GM12878 (cell line): ENCODE results near the gene TAF10. TPM values are rescaled to one million over a fixed set of nuclear protein-coding genes. Genes with fewer than 3 reads are reported as not detected.

Experiments
- ATAC-seq: fragments of 200-7000 bp; cut with Tn5 transposase; 3 replicates; pipeline ENCODE4 v1.9.1; 2020; ENCODE audit warnings: mild to moderate bottlenecking, moderate library complexity
- BruUV-seq: library from RNA; stranded (reverse); fragments of 400-500 nt; replicated peaks from 2 replicates; lab custom pipeline; 2021; lab: Mats Ljungman, UMichigan
- CTCF ChIA-PET: fragments of 300-600 bp; sonication (Branson Sonifier 250); formaldehyde crosslinking; extraction: SDS; loops from one replicate; lab custom pipeline; 2021; ENCODE audit warnings: inconsistent platforms; lab: Yijun Ruan, JAX
- POLR2A ChIA-PET: fragments of 350-600 bp; formaldehyde crosslinking; extraction: SDS; loops from one replicate; lab custom pipeline; 2021; ENCODE audit warnings: inconsistent platforms; lab: Charles Lee
- RAD21 ChIA-PET: fragments of 300-600 bp; sonication (Branson Sonifier 250); formaldehyde crosslinking; loops from one replicate; lab custom pipeline; 2023; ENCODE audit warnings: antibody characterized with exemption; ENCODE audit not compliant: unreplicated experiment; lab: Charles Lee
- SMC1A ChIA-PET: fragments of 300-600 bp; sonication (Branson Sonifier 250); formaldehyde crosslinking; loops from one replicate; lab custom pipeline; 2023; ENCODE audit not compliant: unreplicated experiment, uncharacterized antibody; lab: Charles Lee
- DNase-seq: peaks from one replicate; pipeline ENCODE4 v3.0.0-alpha.2; 2011; ENCODE audit warnings: low read depth, low spot score
- FAIRE-seq: peaks from 3 replicates; lab custom pipeline; 2011; peaks lifted over from hg19 to GRCh38; lab: Jason Lieb, UNC
- H2AFZ ChIP-seq: 2 replicates; pipeline ENCODE4 v1.6.0; 2011; ENCODE audit warnings: low read depth, low read length, control low read depth; ENCODE audit not compliant: control insufficient read depth
- H3K27ac ChIP-seq: 2 replicates; pipeline ENCODE4 v1.5.1; 2011; ENCODE audit warnings: control low read depth; ENCODE audit not compliant: control insufficient read depth, insufficient read depth
- H3K27me3 ChIP-seq, 2 experiments: replicated peaks in 1 of 2; 2 replicates each; pipeline versions ENCODE4 v1.6.0 to v1.6.1; 2011; ENCODE audit warnings: low read length in 1 of 2; ENCODE audit not compliant: control insufficient read depth in 2 of 2, insufficient read depth in 2 of 2
- H3K36me3 ChIP-seq, 2 experiments: 2 replicates each; pipeline ENCODE4 v1.5.1; 2011; ENCODE audit warnings: low read length in 1 of 2; ENCODE audit not compliant: control insufficient read depth in 2 of 2, insufficient read depth in 2 of 2
- H3K4me1 ChIP-seq: 2 replicates; pipeline ENCODE4 v1.6.1; 2011; ENCODE audit warnings: mild to moderate bottlenecking, low read length, moderate library complexity, mixed read lengths; ENCODE audit not compliant: control insufficient read depth, insufficient read depth
- H3K4me2 ChIP-seq: 2 replicates; pipeline ENCODE4 v1.6.0; 2011; ENCODE audit warnings: control low read depth; ENCODE audit not compliant: control insufficient read depth, insufficient read depth
- H3K4me3 ChIP-seq: fragments of 200-600 bp; sonication (generic); 2 replicates; pipeline ENCODE4 v1.5.1; 2016
- H3K79me2 ChIP-seq: 2 replicates; pipeline ENCODE4 v1.6.0; 2011; ENCODE audit warnings: low read length; ENCODE audit not compliant: control insufficient read depth, insufficient read depth
- H3K9ac ChIP-seq: 2 replicates; pipeline ENCODE4 v1.8.0; 2011; ENCODE audit warnings: low read length, control low read depth, mixed read lengths; ENCODE audit not compliant: control insufficient read depth, insufficient read depth
- H3K9me3 ChIP-seq: replicated peaks from 3 replicates; pipeline ENCODE4 v1.5.1; 2011; ENCODE audit warnings: mild to moderate bottlenecking, low read length; ENCODE audit not compliant: control insufficient read depth, insufficient read depth
- H4K20me1 ChIP-seq: 2 replicates; pipeline ENCODE4 v1.6.0; 2011; ENCODE audit not compliant: control insufficient read depth, insufficient read depth
- BCLAF1 ChIP-seq: fragments of 450-650 bp; IDR thresholded peaks from 2 replicates; pipeline ENCODE4 v1.6.1; 2017; ENCODE audit warnings: antibody characterized with exemption, mild to moderate bottlenecking, moderate library complexity
- CBX5 ChIP-seq: sonication (generic); IDR thresholded peaks from 2 replicates; pipeline ENCODE4 v1.6.1; 2016; ENCODE audit warnings: low read depth, moderate library complexity, mild to moderate bottlenecking, inconsistent platforms
- CTCF ChIP-seq, 3 experiments: IDR thresholded peaks in 2 of 3; conservative IDR thresholded peaks in 1 of 3; 2 replicates each; pipeline ENCODE4 v1.5.1; 2011; ENCODE audit warnings: low read depth in 3 of 3, low read length in 3 of 3, mild to moderate bottlenecking in 3 of 3, control low read depth in 2 of 3, moderate library complexity in 2 of 3, inconsistent platforms in 1 of 3, mixed read lengths in 1 of 3; ENCODE audit not compliant: control insufficient read depth in 2 of 3, insufficient read depth in 1 of 3; ENCODE audit errors: extremely low read depth in 1 of 3
- FOS ChIP-seq: IDR thresholded peaks from 3 replicates; pipeline ENCODE4 v1.6.1; 2011; ENCODE audit warnings: borderline replicate concordance; ENCODE audit not compliant: insufficient read length; ENCODE audit errors: extremely low read depth
- JUND ChIP-seq: IDR thresholded peaks from 2 replicates; pipeline ENCODE4 v1.6.1; 2012; ENCODE audit warnings: low read depth, mild to moderate bottlenecking, low read length, improper control_type of control experiment, moderate library complexity
- KAT2A ChIP-seq: conservative IDR thresholded peaks from 2 replicates; pipeline ENCODE4 v1.6.1; 2011; ENCODE audit warnings: low read depth, low read length; ENCODE audit not compliant: control insufficient read depth
- MEF2A ChIP-seq: IDR thresholded peaks from 2 replicates; pipeline ENCODE4 v1.6.1; 2011; ENCODE audit warnings: low read depth, mild to moderate bottlenecking, low read length, moderate library complexity; ENCODE audit not compliant: insufficient read depth
- MXI1 ChIP-seq: fragments of 150-350 bp; IDR thresholded peaks from 2 replicates; pipeline ENCODE4 v1.6.1; 2011; ENCODE audit warnings: low read depth, mild to moderate bottlenecking, inconsistent platforms, low read length, improper control_type of control experiment
- SP1 ChIP-seq: IDR thresholded peaks from one replicate; pipeline ENCODE4 v1.6.1; 2011; ENCODE audit warnings: low read depth, low read length
- WGBS: methylation state at CpG from one replicate; pipeline ENCODE4 v1.1.6; 2016; ENCODE audit warnings: low lambda C conversion rate; ENCODE audit not compliant: insufficient replicate concordance, insufficient coverage; ENCODE audit errors: missing lambda C conversion rate; 5-methylcytosine and 5-hydroxymethylcytosine counted together
- in situ Hi-C: fragments of 300-500 bp; cut with MboI; formaldehyde crosslinking; loops from 9 replicates; pipeline ENCODE4 v1.14.3; 2018; ENCODE audit warnings: mixed read lengths
- intact Hi-C: fragments of 100-400 bp; cut with micrococcal nuclease; formaldehyde crosslinking; loops from one replicate; pipeline ENCODE4 v1.14.2; 2022; ENCODE audit not compliant: unreplicated experiment
- polyA plus RNA-seq, 11 experiments: library from polyadenylated mRNA; depleted of rRNA in 4 of 11; unstranded in 6 of 11; stranded (reverse) in 5 of 11; fragments of >200 nt; fragmentation: Nextera tagmentation in 4 of 11; fragmentation: Illumina TruSeq in 1 of 11; extraction: Ambion mirVana in 4 of 11; extraction: Trizol in 1 of 11; gene quantifications; 1 replicate in 1 of 11; 2 replicates in 10 of 11; pipeline versions ENCODE4 v1.2.1 to v1.2.3, GENCODE V29; 2011 to 2016; ENCODE audit warnings: inconsistent platforms in 2 of 11, missing spikeins in 2 of 11, low read depth in 1 of 11
- total RNA-seq, 4 experiments: library from RNA; depleted of rRNA in 3 of 4; stranded (reverse); fragments of >200 nt in 3 of 4; fragmentation: Illumina TruSeq in 1 of 4; extraction: Trizol in 1 of 4; gene quantifications; 2 replicates each; pipeline versions ENCODE4 v1.2.1 to v1.2.3, GENCODE V29; 2013 to 2021

Gene TAF10
- total and polyA plus RNA-seq, 10 of the 15 experiments (the other 5 are each of a cell fraction or from before 2014, with no cell fraction given), result 26.7 to 251 (median 149) TPM

GRCh38 chr11:6632116-6633073 is 20.4 kb upstream of the TAF10 start:
- Histone ChIP-seq H3K27ac (no peak overlapping the region), H3K4me1 (peaks cover 5% of the 10 kb centered on the region), H2AFZ (no peak overlapping the region), H3K79me2 (no peaks in the 10 kb centered on the region), H3K4me3 (no peak overlapping the region)
- ATAC-seq, result no peak
- ChIA-PET SMC1A (no interaction called here), RAD21 (no interaction called here), POLR2A (no interaction called here)
- no peak for DNase-seq
- intact Hi-C loops, result no loop called here
- BruUV-seq, result no TSS peak
- TF ChIP-seq SP1, result no peak
- TF ChIP-seq CBX5, result no peak
- no peak for TF ChIP-seq MEF2A
- no peak for TF ChIP-seq BCLAF1
- no peak for TF ChIP-seq CTCF (IDR thresholded peaks at IDR 0.05 in 2 of 3, conservative IDR thresholded peaks at IDR 0.05 in 1 of 3; ENCODE audit: control insufficient read depth in 2 of 3, extremely low read depth in 1 of 3, insufficient read depth in 1 of 3, low read depth in 3 of 3, low read length in 3 of 3)
- TF ChIP-seq JUND, result no peak
- TF ChIP-seq MXI1, result no peak
- TF ChIP-seq FOS, result no peak
- no peak for TF ChIP-seq KAT2A
- TF ChIP-seq, all 136 proteins: peak for 0
- H3K36me3 ChIP-seq, result no peaks in the 10 kb centered on the region
- H3K27me3 ChIP-seq, result no peaks in the 10 kb centered on the region
- FAIRE-seq, result no peak
- H3K9ac ChIP-seq, result no peak overlapping the region
- CTCF ChIA-PET, result interaction anchor here (1.2 to 1.5 kb wide), 2 partner anchors 28 to 253 kb away, joined by 3 read pairs; partner anchors contain the start of gene ILK
- in situ Hi-C loops, result no loop called here
- 43% methylated on average over 28 of the region's 29 CpGs for WGBS
- H3K4me2 ChIP-seq, result no peak overlapping the region
- no peaks in the 10 kb centered on the region for H4K20me1 ChIP-seq
- no peaks in the 10 kb centered on the region for H3K9me3 ChIP-seq
